Mononuclear cell (primary cell): Measurements from ENCODE around the gene SNX14. TPM values are rescaled to one million over a fixed set of nuclear protein-coding genes. Genes with fewer than 3 reads are reported as not detected.

Experiments used
- total RNA-seq: library from RNA; depleted of rRNA; stranded (reverse); fragments of >200 nt; gene quantifications from one replicate; pipeline ENCODE4 v1.2.3, GENCODE V29; 2012

SNX14 gene
- total RNA-seq, 1 donor, result 59.7 TPM

Other genes with a start within 250 kb of the SNX14 start
- gene NT5E, start 143.8 kb downstream of the SNX14 start, total RNA-seq, result 6.7 TPM
- 52.4 TPM for gene SYNCRIP, start 49.0 kb upstream of the SNX14 start, total RNA-seq